Measurements from ENCODE around the gene COPE.

DNA sequence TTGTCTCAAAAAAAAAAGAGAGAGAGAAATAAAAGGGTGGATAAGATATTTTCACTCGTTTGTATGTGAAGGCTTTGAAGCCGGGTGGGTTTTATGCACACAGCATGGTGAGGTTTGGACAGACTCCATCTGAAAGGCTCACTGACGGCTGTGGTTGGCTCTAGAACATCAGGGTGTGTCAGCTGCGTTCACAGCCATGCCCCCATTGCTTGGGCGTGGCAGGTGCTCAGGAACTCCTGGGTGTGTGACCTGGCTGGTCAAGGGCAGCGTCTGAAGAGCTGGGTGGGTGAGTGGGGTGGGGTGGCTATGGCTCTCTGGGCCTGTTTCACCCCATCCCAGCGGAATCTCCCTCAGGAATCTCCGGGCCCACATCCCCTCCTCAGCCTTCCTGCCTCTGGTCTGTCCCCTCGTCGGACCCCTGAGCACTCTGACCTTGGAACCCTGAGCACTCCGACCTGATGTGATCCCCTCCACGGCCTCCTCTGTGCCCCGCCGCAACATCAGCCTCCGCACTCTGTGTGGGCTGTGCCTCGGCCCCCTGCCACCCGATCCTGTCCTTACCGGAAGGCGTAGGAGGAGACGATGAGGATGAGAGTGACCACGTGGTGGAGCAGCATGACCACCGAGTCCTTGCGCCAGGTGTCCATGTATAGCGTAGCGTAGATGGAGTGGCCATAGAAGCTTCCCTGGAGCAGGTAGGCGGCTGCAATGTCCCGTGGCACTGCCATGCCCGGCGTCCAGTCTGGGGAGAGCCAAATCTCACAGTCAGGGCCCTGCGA, 35.5 kb downstream of the COPE start:
- TF ChIP-seq, protein P1, sequence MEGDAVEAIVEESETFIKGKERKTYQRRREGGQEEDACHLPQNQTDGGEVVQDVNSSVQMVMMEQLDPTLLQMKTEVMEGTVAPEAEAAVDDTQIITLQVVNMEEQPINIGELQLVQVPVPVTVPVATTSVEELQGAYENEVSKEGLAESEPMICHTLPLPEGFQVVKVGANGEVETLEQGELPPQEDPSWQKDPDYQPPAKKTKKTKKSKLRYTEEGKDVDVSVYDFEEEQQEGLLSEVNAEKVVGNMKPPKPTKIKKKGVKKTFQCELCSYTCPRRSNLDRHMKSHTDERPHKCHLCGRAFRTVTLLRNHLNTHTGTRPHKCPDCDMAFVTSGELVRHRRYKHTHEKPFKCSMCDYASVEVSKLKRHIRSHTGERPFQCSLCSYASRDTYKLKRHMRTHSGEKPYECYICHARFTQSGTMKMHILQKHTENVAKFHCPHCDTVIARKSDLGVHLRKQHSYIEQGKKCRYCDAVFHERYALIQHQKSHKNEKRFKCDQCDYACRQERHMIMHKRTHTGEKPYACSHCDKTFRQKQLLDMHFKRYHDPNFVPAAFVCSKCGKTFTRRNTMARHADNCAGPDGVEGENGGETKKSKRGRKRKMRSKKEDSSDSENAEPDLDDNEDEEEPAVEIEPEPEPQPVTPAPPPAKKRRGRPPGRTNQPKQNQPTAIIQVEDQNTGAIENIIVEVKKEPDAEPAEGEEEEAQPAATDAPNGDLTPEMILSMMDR (IDR thresholded peaks at IDR 0.05) = no peak
- no peak for TF ChIP-seq POLR2A (IDR thresholded peaks at IDR 0.05)

Measured in lower leg skin (tissue), 3 donors.